Activated gamma-delta T cell treated with anti-CD3 and anti-CD28 coated beads, Interleukin-2, amount 50 U/mL, for 16 hours (primary cell): ENCODE measurements around the gene DPF3.

Source experiments
- DNase-seq: peaks from one replicate; pipeline ENCODE4 v3.0.0-alpha.2; 2020; ENCODE audit warnings: low read depth

Gene DPF3

DNA sequence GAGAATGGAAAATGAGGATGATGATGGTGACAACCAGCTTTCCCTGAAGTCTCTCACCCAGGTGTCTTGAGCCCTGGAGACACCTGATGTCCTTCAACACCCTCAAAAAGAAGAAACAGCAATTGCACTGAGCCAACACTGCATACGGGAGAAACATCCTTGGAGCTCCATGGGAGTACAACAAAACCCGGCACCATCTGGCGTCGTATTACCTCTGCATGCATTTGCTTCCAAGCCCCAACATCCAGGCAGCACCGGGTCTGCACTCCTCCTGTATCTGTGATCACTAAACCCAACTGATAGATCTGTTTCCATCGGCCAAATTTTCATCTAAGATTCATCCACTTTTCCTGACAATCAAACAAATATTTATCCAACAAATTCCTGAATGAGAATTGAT is 249.9 kb downstream of the DPF3 start:
- DNase-seq, result no peak

DNA sequence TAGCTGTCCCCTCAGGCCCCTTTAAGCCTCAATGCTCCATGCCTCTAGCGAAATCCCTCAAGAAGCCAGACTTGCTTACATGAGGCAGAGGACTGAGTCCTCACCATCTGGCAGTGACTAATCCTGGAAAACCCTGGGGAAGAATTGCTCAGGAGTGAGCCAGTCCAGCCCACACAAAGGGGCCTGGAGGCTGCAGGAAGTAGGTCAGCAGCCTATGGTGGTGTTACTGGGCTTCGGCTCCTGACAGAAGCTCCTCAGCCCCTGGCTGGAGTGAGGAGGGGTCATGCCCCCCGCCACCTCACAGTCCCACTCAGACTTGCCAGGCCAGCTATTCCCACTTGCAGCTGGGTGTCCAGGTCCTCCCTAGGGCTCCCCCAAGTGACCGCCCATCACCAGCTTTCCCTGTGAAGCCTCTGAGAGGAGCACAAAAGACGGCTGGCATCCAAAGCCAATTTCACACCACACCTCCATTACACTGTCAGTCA is 250.5 kb downstream of the DPF3 start:
- no peak for DNase-seq

DNA sequence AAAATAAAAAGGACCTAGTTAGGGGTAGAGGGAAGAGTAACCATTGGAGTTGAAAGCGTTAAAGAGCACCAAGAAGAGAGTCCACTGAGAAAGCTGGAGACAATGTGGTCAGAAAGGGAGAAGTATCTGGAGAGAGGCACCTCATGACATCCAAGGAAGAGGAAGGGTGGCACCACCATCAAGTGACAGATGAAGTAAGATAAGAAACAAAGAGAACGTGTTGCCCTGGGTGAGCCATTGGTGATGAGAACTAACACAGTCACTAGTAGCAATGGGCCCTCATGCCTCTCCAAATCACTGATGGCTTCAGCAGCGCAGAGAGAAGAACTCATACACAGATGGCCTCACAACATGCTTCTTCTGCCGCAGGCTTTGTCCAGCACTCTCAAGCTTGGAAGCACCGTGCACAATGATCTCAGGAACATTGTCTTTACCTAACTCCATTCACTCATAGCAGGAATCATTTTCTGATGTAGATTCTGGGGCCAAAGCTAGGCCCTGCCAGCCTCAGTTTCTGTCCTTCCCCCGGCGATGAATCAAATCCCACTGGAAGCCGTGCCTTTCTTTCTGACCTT is 252.9 kb downstream of the DPF3 start:
- no peak for DNase-seq

DNA sequence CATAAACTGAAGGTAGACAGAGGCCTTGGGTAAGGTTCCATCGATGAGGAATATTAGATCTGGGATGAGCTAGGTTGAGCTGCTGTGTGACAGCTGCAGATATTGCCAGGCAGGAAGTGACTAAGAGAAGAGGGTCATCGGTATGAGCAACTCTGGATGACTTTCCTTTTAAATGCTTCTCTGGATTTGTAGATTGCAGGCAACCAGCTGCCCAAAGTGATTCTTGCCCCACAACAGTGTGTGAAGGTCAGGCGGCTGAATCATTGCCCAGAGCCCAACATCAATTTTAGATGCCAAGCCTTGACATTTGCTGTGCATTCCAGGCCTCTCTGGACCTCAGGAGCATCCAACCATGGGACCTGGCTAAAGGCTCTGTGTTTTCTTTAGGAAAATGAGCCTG is 255.9 kb downstream of the DPF3 start:
- no peak for DNase-seq

GRCh38 chr14:72636871-72637270 is 257.0 kb downstream of the DPF3 start:
- DNase-seq, result no peak

GRCh38 chr14:72636094-72636493 is 257.8 kb downstream of the DPF3 start:
- DNase-seq, result no peak

DNA sequence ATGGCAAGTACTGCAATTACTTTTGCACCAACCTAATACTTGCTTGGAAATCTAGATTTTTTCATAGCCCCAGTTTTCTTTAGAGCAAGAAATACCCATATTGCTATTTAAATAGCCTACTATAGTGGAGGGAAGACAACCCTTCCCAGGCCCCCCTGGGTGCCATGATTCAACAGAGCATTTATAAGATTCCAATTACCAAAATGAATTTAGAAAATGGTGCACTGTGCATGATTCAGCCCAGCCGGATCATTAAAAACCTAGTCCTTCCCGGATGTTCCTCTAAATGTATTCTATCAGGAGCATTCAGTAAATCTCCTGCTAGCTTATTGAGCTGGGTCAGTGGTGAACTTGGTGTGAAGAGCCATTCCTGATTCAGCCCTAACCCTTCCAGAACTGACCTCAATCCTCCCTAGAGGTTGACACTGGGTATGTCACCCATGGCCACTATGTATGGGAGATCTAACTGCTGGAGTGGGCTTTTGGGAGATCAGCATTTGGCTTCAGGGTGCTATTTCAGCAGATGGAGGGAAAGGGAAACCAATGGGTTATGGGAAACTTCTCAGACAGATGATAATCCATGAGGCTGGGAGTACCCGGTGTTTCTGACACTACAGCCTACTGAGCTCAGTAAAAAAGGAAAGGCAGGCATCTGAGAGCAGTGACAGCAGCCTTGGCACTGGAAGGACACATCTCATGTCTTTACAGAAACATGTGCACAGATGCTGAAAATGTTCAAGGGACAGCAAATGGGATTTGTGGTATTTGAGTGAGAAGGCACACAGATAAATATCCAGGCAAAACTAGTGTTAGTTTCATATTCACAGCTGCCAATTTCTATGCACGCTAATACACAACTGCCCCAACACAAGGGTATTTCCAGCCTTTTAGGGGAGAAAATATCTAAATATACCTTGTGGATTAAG is 258.9 kb downstream of the DPF3 start:
- DNase-seq, result no peak

DNA sequence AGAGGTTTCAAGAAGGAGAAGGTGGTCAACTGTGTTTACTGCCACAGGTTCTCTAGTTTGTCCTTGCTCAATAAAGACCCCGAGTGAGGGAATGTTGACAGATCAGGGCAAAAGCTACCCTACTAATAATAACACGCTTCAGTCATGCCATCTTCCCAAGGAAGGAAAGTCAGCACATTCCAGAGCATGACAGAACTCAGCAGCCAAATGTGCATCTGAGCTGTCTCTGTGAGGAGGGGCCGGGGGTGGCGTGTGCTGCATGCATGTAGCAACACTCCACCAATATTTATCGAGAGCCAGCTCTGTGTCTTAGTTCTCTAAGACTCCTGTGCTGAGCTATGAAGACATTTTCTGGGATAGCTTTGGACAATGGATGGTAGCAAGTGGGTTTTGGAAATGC is 260.4 kb downstream of the DPF3 start:
- DNase-seq, result no peak

DNA sequence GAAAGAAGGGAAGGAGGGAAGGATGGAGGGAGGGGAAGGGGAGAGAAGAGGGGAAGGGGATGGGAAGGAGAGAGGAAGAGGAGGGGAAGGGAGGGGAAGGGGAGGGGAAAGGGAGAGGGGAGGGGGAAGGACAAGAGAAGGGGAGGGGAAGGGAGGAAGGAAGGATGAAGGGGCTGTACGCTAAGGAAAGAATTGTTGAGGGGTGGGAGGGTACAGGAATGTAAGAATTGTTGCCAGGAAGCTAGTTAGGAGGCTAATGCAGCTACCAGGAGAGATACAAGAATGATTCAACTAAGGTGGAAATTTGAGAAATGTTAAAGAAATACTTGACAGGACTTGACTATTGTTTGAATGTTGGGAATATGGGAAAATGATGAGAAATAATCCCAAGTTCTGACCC is 261.2 kb downstream of the DPF3 start:
- no peak for DNase-seq

- no peak for DNase-seq
Measured at GRCh38 chr14:72631401-72631800, 262.5 kb downstream of the DPF3 start.

DNA sequence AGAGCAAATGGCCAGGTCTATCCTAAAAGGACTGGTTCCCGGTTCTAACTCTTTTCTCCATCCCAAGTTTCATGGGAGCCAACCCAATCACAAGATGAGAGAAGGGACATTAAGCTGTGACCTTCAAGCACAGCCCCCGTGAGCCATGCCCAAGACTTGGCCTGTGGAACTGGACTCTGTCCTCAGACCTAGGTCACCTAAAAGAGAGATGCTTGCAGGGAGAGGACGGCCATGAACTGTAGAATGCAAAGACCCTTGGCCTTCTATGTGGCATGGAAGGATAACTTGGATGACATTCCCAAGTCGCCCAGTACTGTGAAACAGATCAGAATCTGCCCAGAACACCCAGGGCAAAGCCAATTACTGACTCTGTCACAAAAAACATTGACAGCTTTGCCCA is 263.5 kb downstream of the DPF3 start:
- no peak for DNase-seq

GRCh38 chr14:72629534-72629933 is 264.4 kb downstream of the DPF3 start:
- DNase-seq, result no peak

DNA sequence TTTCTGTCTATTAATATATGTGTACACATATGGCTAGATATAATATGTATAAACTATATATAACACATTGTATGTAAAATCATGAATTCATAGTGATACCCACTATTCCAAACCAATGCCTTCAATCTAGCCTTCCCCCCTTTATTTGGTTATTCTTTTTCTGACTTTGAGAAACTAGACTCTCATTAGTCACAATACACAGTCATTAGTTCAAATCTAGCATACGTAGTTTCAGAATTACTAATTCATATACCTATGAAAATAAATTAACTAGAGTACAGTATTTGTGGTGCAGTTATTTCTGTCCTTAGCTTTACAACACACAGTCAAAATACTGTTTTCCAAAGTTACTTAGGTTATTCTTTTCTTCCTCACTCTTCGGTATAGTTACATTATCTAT is 268.2 kb downstream of the DPF3 start:
- DNase-seq, result no peak

DNA sequence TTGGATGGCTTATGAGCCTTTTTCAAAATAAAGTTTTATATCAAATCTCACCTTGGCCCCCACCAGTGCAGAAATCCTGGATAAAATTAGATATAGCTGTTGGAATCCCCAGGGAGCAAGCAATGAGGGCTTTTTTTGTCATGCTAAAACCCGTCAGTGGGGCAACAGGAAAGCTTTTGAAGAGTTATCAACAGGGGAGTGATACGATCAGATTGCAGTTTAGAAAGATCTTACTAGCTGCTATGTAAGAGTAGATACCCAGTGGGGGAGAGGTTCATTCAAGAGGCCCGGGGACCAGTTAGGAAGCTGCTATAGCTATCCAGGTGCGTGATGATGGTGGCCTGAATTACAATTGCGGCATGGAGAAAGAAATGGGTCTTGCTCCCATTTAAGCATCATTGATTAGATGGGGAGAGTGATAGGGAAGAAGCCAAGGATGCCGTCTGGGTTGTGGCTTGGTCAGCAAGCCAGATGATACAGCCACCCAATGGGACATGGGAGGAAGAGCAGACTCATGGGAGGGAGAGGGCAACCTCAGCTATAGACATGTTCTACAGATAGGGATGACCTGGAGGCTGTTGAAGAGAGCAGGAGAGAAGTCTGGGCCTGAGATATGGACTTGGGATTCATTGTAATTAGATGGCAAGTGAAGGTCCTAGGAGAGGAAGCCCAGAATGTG is 272.4 kb downstream of the DPF3 start:
- no peak for DNase-seq

DNA sequence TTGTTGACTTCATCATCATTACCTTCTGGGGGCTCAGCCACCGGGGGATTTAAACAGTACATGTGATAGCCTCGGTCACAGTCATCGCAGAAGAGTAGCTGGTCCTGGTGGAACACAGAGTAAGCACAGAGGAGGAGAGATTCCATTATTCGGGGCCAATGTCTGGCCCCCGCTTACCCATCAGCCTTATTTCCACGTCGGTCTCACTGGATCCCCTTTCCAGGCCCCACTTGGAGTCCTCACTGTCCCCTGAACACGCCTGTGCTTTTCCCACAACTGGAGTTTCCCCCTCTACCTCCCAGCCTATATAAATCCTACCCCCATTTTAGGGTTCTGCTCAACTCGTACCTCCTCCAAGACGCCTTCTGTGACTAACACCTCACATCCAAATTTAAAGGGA is 274.0 kb downstream of the DPF3 start:
- DNase-seq, result no peak

DNA sequence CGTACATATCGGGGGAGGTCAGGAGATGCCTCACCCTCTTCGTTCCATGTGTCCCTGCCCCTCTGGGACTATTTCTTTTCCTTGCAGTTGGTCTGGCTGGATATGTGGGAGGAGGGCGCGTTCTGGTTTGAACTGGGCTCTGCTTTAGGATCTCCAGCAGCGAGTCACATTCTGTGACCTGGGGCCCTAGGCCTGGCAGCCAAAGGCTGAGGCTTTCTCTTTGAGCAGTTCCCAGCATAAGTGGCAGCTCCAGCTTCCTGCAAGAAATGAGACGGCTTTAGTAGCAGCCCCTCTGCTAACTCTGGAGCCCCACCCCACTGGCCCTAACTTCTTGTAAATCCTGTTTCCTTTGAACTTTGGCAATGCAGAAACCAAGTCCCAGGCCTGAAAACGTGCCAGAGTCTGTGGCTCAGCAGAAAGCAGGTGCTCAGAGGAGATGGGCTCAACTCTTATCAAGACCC is 274.8 kb downstream of the DPF3 start:
- no peak for DNase-seq

DNA sequence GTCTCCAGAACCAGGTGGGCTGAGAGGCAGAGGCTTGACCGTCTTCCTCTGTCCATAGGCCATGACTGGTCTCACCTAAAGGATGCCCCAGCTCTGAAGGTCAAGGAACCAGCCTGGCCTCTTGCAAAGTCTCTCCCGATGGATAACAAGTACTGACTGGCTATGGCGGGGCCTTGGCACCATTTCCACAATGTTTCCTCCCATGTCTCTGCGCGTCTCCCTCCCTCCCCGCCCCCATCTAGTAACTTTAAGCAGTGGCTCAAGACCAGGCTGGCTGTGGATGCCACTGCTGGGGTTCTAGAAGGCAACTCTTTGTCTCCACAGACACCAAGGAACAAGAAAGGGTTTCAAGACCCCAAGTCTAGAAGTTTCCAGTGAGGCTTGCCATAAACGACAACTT is 275.5 kb downstream of the DPF3 start:
- DNase-seq, result no peak

DNA sequence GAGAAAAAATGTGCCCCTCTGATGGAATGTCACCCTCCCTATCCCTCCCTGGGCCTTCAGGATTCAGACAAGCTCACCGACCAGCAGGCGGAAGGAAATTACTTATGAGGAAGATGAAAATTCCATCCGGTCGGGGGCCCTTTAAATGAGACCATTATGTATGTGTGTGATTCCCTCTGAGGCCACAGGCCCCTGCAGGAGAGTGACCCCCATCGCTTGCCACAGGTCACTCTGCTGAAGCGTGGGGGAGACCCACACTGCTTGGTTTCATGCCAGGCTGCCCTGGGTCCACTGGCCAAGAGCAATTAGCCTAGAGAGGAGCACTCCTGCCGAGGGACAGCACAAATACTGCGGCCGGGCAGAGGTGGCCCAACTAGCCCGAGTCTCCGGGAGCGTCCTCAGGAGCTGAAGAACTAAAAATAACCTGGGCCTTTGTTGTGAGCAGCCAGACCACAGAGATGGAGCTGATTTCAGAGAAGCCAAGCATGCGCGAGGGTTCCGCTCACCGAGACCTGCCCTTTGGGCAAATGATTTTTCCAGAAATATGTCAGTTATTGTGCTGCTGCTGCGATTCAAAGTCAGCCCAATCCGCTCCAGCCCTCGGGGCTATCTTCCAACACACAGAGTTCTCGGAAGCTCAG is 276.4 kb downstream of the DPF3 start:
- no peak for DNase-seq

DNA sequence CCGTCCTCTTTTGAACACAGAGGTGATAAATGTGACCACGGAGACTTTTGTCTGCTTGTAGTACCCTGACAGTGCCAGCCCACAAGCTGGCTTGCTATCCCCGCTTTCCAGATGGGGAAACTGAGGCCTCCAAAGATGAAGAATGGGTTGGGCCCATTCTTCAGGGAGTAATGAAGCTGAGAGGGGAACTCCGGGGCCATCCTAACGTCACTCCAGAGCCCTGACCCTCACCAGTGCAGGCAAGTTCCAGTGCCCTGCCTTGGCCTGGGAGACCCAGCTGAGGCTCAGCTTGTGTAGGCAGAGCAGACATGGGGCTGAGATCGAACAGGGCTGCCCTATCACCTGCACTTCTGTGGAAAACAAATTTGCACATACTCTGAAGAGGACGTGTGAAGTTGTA is 277.1 kb downstream of the DPF3 start:
- DNase-seq, result no peak

DNA sequence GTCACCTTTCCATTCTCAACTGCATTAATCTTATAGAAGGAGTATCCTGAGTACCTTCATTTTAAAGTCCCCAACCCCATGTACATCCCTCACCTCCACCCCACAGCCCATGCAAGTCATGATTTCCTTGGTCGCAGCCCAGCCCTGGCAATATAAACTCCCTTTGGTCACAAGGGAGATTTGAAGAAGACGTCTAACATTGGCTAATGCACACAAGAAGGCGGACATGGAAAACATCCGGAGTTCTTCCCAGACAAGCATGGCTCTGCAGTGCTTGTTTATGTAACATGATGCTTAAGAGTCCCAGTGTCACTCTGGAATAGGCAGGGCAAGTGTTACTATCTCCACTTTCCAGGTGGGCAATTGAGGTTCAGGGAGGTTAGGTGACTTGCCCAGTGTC is 277.6 kb downstream of the DPF3 start:
- DNase-seq, result no peak

- DNase-seq, result no peak
Measured at GRCh38 chr14:72615451-72616121, 278.3 kb downstream of the DPF3 start.

- DNase-seq, result no peak
Measured at GRCh38 chr14:72614891-72615415, 278.9 kb downstream of the DPF3 start.
